Smooth muscle cell of the pulmonary artery (primary cell): ENCODE measurements around the gene FAM124A. TPM values are rescaled to one million over a fixed set of nuclear protein-coding genes. Genes with fewer than 3 reads are reported as not detected.

ENCODE experiments used
- total RNA-seq: library from RNA; depleted of rRNA; stranded (reverse); fragments of >200 nt; gene quantifications from 2 replicates; pipeline ENCODE4 v1.2.3, GENCODE V29; 2014

Gene FAM124A, protein sequence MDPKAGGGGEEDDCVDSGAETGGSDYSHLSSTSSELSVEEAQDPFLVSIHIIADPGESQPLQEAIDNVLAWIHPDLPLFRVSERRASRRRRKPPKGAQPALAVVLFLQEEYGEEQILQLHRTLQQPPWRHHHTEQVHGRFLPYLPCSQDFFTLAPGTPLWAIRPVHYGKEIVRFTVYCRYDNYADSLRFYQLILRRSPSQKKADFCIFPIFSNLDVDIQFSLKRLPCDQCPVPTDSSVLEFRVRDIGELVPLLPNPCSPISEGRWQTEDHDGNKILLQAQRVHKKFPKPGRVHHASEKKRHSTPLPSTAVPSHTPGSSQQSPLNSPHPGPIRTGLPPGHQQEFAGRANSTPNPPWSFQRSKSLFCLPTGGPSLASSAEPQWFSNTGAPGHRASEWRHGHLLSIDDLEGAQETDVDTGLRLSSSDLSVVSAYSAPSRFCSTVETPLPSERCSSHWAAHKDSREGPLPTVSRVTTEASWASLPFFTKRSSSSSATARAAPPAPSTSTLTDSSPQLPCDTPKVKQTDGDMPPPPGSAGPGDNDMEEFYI
- total RNA-seq: 1.4 and 2.2 TPM in 2 replicates

DNA sequence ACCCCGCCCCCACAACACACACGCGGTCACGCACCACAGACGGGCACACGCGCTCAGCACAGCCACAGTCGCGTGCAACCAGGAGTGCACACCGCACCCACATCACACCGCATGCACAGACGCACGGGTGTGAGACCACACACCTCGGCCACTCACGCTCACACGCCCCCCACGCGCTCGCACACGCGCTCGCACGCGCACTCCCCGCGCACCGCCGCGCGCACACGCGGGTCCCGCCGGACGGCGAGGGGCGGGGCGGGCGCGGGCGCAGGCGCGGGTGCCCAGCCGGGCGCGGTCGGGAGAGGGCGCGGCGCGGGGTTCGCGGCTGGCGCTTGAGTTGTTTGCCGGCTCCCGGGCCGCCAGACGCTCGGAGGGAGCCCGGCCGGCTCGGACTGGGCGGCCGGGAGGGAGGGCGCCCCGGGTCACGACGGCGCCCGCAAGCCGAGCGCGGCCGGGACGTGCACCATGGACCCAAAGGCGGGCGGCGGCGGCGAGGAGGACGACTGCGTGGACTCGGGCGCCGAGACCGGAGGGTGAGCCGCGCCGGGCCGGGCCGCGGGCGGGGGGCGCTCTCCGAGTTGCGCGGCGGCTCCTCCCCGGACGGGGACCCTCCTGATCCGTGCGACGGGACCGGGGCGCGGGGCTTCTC, at the start of gene FAM124A:
Gene FAM124A, plus strand, starts transcription at position 362 of the 649 bp plus-strand sequence. Its CDS starts 104 bp downstream, at position 466.

Other genes with a start within 250 kb of the FAM124A start
- gene C13orf42, start 111.1 kb upstream of the FAM124A start, total RNA-seq: not detected in 2 replicates
- not detected in 2 replicates for gene SERPINE3, start 117.3 kb downstream of the FAM124A start, total RNA-seq
- 64.5 and 81.9 TPM in 2 replicates for gene INTS6, start 230.6 kb downstream of the FAM124A start, total RNA-seq